Fibroblast of villous mesenchyme (primary cell): ENCODE results near the gene TULP4. TPM values are rescaled to one million over a fixed set of nuclear protein-coding genes. Genes with fewer than 3 reads are reported as not detected.

ENCODE experiments used
- DNase-seq: peaks from one replicate; pipeline ENCODE4 v3.0.0-alpha.2; 2010; ENCODE audit warnings: low read depth
- H3K4me3 ChIP-seq: 2 replicates; pipeline ENCODE4 v1.5.1; 2011; ENCODE audit warnings: low read depth, mild to moderate bottlenecking, low read length
- total RNA-seq: library from RNA; depleted of rRNA; stranded (reverse); fragments of >200 nt; gene quantifications from 2 replicates; pipeline ENCODE4 v1.2.3, GENCODE V29; 2012
- TF ChIP-seq, protein P1 (sequence below): IDR thresholded peaks from 2 replicates; pipeline ENCODE4 v1.5.1; 2012; ENCODE audit warnings: low read depth, mild to moderate bottlenecking, low read length; ENCODE audit not compliant: insufficient read depth

TULP4 gene
- total RNA-seq, 1 donor = 120 TPM

- TF ChIP-seq, protein P1, sequence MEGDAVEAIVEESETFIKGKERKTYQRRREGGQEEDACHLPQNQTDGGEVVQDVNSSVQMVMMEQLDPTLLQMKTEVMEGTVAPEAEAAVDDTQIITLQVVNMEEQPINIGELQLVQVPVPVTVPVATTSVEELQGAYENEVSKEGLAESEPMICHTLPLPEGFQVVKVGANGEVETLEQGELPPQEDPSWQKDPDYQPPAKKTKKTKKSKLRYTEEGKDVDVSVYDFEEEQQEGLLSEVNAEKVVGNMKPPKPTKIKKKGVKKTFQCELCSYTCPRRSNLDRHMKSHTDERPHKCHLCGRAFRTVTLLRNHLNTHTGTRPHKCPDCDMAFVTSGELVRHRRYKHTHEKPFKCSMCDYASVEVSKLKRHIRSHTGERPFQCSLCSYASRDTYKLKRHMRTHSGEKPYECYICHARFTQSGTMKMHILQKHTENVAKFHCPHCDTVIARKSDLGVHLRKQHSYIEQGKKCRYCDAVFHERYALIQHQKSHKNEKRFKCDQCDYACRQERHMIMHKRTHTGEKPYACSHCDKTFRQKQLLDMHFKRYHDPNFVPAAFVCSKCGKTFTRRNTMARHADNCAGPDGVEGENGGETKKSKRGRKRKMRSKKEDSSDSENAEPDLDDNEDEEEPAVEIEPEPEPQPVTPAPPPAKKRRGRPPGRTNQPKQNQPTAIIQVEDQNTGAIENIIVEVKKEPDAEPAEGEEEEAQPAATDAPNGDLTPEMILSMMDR = no peak
- no peak overlapping the region for H3K4me3 ChIP-seq
- no peak for DNase-seq
Measured at GRCh38 chr6:158406736-158407135, 94.5 kb downstream of the TULP4 start.

GRCh38 chr6:158408013-158408412 is 95.7 kb downstream of the TULP4 start:
- no peak overlapping the region for H3K4me3 ChIP-seq
- no peak for DNase-seq
- TF ChIP-seq, protein P1 = no peak

DNA sequence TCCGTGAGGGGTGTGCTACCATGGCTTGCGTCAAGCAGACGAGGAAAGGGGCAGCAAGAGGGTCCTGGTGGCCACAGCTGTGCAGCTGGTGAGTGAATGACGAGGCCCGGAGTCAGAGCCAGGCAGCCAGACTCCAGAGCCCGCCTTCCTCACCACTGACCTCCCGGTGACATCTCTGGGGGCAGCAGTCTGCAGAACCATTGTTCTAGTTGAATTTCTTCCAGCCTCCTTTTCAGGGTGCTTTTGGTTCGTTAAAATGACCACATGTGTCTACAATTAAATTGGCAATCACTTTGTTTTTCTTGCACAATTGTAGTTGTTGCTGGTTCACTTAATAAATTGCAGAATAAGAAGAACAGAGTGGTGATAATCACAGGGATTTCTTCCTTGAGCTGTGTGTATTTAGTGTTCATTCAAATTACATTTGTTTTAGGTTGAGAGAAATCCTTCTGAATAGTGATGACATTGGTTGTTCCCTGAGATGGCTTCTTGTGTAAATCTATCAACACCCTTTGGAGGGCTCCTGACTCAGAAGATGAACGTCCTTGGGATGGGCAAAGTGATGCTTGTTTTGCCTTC is 96.4 kb downstream of the TULP4 start:
- TF ChIP-seq, protein P1 = no peak
- H3K4me3 ChIP-seq = no peak overlapping the region
- peak; percentile 72 for DNase-seq

- H3K4me3 ChIP-seq = no peak overlapping the region
- TF ChIP-seq, protein P1 = no peak
- DNase-seq = peak; percentile 89
Measured at GRCh38 chr6:158409451-158409850, 97.2 kb downstream of the TULP4 start.

DNA sequence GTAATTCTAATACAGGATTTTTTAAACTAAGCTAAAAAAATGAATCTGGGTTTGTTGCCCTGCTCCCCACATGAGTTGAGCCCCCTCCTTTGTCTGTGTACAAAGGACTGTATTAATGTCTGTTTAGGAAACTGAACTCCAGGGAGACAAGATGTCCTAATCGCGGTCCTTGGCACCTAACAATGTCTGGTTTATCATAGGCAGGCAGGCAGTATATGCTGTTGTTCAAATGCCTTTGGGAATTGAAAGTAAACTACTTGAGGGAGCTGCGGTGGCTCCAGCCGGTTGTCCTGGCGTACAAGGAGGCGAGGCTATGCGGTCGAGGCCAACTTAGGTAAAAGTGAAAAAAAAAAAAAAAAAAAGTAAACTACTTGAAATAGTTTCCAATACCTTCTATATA is 98.5 kb downstream of the TULP4 start:
- TF ChIP-seq, protein P1 = no peak
- peak; percentile 14 for DNase-seq
- H3K4me3 ChIP-seq = no peak overlapping the region

- TF ChIP-seq, protein P1 = no peak
- no peak overlapping the region for H3K4me3 ChIP-seq
- no peak for DNase-seq
Measured at GRCh38 chr6:158411998-158412397, 99.7 kb downstream of the TULP4 start.

- H3K4me3 ChIP-seq = no peak overlapping the region
- no peak for DNase-seq
- TF ChIP-seq, protein P1 = no peak
Measured at GRCh38 chr6:158413028-158413427, 100.8 kb downstream of the TULP4 start.
